ENCODE measurements around the gene PCSK6. TPM values are rescaled to one million over a fixed set of nuclear protein-coding genes. Genes with fewer than 3 reads are reported as not detected.

The PCSK6 gene
- total and polyA plus RNA-seq, 2 of the 8 experiments (the other 6 are each of a cell fraction or from before 2014, with no cell fraction given): 1.9 to 4.0 TPM

DNA sequence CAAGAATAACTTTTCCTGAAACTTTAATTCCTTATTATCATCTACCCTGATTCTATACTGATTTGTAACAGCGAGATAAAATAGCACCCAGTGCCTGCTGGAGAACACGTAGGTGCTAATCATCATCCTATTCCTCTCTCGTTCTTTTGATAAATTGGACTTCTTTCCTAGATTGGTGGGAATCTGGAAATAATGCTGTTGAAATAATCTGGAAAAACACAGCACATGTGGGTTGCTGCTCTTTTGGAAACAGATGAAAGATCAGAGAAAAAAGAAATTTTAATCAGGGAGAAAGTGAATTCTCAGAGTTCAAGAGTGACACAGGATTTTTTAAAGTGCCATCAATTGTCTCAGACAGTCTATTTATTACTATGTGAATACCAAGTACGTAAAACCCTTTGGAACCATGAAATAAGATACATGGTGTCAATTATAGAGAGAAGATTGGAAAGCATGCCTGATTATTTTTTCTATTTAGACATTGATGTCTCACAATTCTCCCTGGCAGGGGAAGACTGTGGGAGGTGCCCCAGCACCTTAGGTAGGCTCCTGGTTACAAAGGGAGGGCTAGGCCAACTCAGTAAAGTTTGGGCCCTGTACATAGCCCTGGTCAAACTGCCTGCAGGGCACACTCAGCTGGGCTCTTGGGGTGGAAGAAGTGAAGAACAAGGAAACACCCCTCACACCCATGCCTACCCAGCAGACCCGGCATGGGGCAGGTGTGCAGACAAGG lies 134.4 kb downstream of the PCSK6 start:
- H3K9ac ChIP-seq (replicated peaks in 1 of 4; ENCODE audit: extremely low read depth in 1 of 4, low read depth in 3 of 4, low read length in 3 of 4): no peak overlapping the region
- no peak overlapping the region for H2AFZ ChIP-seq (ENCODE audit: low read length)
- no peak overlapping the region for H4K5ac ChIP-seq (ENCODE audit: insufficient read length, low read depth, low read length)
- H4K20me1 ChIP-seq (replicated peaks in 1 of 2; ENCODE audit: control insufficient read depth in 1 of 2, insufficient read depth in 2 of 2, low read length in 2 of 2): peaks cover 0 to 4% of the 10 kb centered on the region in 2 experiments
- DNase-seq (ENCODE audit: low read depth in 1 of 2, low spot score in 2 of 2) (no peak), FAIRE-seq (no peak)
- no peak overlapping the region for H2BK12ac ChIP-seq (ENCODE audit: low read depth, low read length)
- no peak overlapping the region for H4K91ac ChIP-seq (replicated peaks; ENCODE audit: insufficient read length, low read length)
- no peak for TF ChIP-seq NRF1 (IDR thresholded peaks at IDR 0.05; ENCODE audit: low read depth, low read length)
- TF ChIP-seq ASH2L (IDR thresholded peaks at IDR 0.05; ENCODE audit: low read length): no peak
- no peak for TF ChIP-seq SRF (IDR thresholded peaks at IDR 0.05; ENCODE audit: low read depth, low read length)
- TF ChIP-seq RXRA (IDR thresholded peaks at IDR 0.05; ENCODE audit: insufficient read depth, low read depth, low read length): no peak
- TF ChIP-seq SP1 (IDR thresholded peaks at IDR 0.05; ENCODE audit: low read depth, low read length): no peak
- no peak for TF ChIP-seq TBP (IDR thresholded peaks at IDR 0.05; ENCODE audit: low read depth, low read length)
- TF ChIP-seq RNF2 (IDR thresholded peaks at IDR 0.05; ENCODE audit: borderline replicate concordance, low read depth, low read length, missing control alignments, poor library complexity, severe bottlenecking): no peak
- TF ChIP-seq SP4 (IDR thresholded peaks at IDR 0.05; ENCODE audit: low read length): no peak
- no peak overlapping the region for H3K14ac ChIP-seq (ENCODE audit: insufficient read length)
- no peaks in the 10 kb centered on the region for H3K79me2 ChIP-seq (ENCODE audit: control insufficient read depth in 1 of 2, insufficient read depth in 2 of 2, low read length in 2 of 2)
- H3K27me3 ChIP-seq (replicated peaks in 1 of 4; ENCODE audit: control insufficient read depth in 3 of 4, extremely low read depth in 1 of 4, insufficient read depth in 3 of 4, low read length in 3 of 4): no peaks in the 10 kb centered on the region; a peak in 1 of 7 replicates
- H3K23ac ChIP-seq (ENCODE audit: insufficient read length): no peak overlapping the region
- WGBS, 2 experiments (ENCODE audit: extremely low coverage in 1 of 2, insufficient coverage in 1 of 2, insufficient read length in 1 of 2, insufficient replicate concordance in 2 of 2, low coverage in 1 of 2, low lambda C conversion rate in 2 of 2, missing lambda C conversion rate in 1 of 2): 90% methylated on average over 5 of the region's 5 CpGs; no CpG with 5 or more reads in 1 of the 2 experiments
- H3K4me1 ChIP-seq (replicated peaks in 1 of 4; ENCODE audit: control insufficient read depth in 3 of 4, insufficient read depth in 4 of 4, low read length in 3 of 4): no peaks in the 10 kb centered on the region; a peak in 1 of 7 replicates
- no peak overlapping the region for H2AK5ac ChIP-seq (ENCODE audit: low read depth, low read length)
- POLR2A ChIA-PET (ENCODE audit: partially characterized antibody): no interaction called here
- H3K4me3 ChIP-seq (ENCODE audit: extremely low read depth in 1 of 4, insufficient read depth in 2 of 4, low read depth in 3 of 4, low read length in 4 of 4): no peak overlapping the region
- no peak overlapping the region for H3K56ac ChIP-seq (replicated peaks; ENCODE audit: insufficient read length, low read depth, low read length)
- H3K4ac ChIP-seq (replicated peaks; ENCODE audit: insufficient read length, low read depth, low read length): no peak overlapping the region
- no peak overlapping the region for H4K8ac ChIP-seq (ENCODE audit: extremely low read depth, insufficient read depth, low read length)
- H2BK15ac ChIP-seq (ENCODE audit: low read length): no peak overlapping the region
- H3K27ac ChIP-seq (ENCODE audit: low read depth, low read length): no peak overlapping the region
- peaks cover 0 to 7% of the 10 kb centered on the region in 2 experiments; a peak in 1 of 4 replicates for H3K9me3 ChIP-seq (ENCODE audit: insufficient read depth in 2 of 2, low read depth in 1 of 2, low read length in 1 of 2)
- no peaks in the 10 kb centered on the region for H3K23me2 ChIP-seq (ENCODE audit: low read depth, low read length)
- no peaks in the 10 kb centered on the region for H3K36me3 ChIP-seq (ENCODE audit: control insufficient read depth in 2 of 4, insufficient read depth in 4 of 4, low read length in 3 of 4)
- no peaks in the 10 kb centered on the region for H3K79me1 ChIP-seq (ENCODE audit: low read depth, low read length)
- H2BK120ac ChIP-seq (replicated peaks; ENCODE audit: low read depth, low read length): no peak overlapping the region
- H2BK20ac ChIP-seq (ENCODE audit: low read length): no peak overlapping the region
- no peak overlapping the region for H2BK5ac ChIP-seq (ENCODE audit: low read depth, low read length)
- H3K18ac ChIP-seq (ENCODE audit: extremely low read depth, low read length): no peak overlapping the region
- CTCF ChIA-PET (ENCODE audit: partially characterized antibody): interaction anchor here (1.2 kb wide), 1 partner anchor 24 kb away, joined by 3 read pairs; no protein-coding TSS in a partner anchor
- H3K4me2 ChIP-seq (ENCODE audit: insufficient read depth in 1 of 2, low read depth in 2 of 2, low read length in 2 of 2): no peak overlapping the region

Data from H1 (cell line).